ENCODE measurements around the gene CLIP1.

DNA sequence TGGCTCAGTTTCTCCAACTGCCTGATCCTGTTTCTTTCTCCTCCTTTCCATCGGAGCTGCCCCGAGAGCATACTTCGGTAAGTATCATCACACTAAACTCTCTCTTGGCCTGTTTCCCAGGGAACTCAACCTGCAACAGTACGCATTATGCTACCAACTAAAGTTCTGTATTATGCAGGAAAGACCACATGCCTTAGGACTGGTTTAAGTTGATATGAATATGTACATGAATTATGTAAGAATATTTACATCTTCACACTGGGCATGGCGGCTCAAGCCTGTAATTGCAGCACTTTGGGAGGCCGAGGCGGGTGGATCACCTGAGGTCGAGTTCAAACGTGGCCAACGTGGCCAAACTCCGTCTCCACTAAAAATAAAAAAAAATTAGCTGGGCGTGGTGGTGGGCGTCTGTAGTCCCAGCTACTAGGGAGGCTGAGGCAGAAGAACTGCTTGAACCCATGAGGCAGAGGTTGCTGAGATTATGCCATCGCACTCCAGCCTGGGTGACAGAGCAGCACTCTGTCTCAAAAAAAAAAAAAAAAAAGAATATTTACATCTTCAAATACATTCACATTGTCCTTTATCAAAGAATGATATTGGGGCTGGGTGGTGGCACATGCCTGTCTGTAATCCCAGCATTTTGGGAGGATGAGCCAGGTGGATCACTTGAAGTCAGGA, 124.3 kb downstream of the CLIP1 start:
- TF ChIP-seq CTCF (IDR thresholded peaks at IDR 0.05): no peak
- TF ChIP-seq POLR2A (IDR thresholded peaks at IDR 0.05): no peak

All from Peyer's patch (tissue), 4 donors.